Measurements from ENCODE around the gene PI16. TPM values are rescaled to one million over a fixed set of nuclear protein-coding genes. Genes with fewer than 3 reads are reported as not detected.

Gene PI16
- total and polyA plus RNA-seq, 2 donors (not counting 1 experiment from before 2014, with no cell fraction given): 1.4 to 7.4 TPM

DNA sequence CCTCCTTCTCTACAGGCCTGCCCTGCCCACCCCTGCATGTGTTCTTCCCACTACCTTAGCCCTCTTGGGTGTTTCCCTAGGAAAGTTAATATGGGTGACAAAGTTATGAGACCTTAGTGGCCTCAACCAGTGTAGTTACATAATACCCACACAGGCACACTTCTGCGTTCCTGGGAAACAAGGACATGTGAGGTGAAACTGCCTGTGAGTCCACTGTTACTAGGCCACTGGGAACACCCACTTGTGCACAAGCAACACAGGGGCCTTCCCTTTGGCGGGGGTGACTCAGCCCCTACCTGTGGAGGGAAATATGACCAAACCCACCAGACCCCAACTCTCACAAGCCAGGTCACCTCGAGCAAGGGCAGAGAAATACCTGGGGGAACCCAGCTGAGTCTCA, 12.8 kb downstream of the PI16 start:
- ATAC-seq (ENCODE audit: low read depth) (no peak), DNase-seq (no peak)
- Mint-ChIP-seq H3K4me3 (no peak overlapping the region), H3K27ac (no peak overlapping the region), H3K27me3 (no peaks in the 10 kb centered on the region), H3K9me3 (ENCODE audit: insufficient read depth) (no peaks in the 10 kb centered on the region), H3K4me1 (peaks cover 28% of the 10 kb centered on the region)
- intact Hi-C loops (cut with micrococcal nuclease): no loop called here
- H4K20me1 ChIP-seq (ENCODE audit: control insufficient read depth, insufficient read depth, low read length, poor library complexity, severe bottlenecking): no peaks in the 10 kb centered on the region
- no peaks in the 10 kb centered on the region for H3K9me3 ChIP-seq (ENCODE audit: control extremely low read depth in 1 of 3, control insufficient read depth in 2 of 3, insufficient read depth in 1 of 3, low read length in 2 of 3)
- H3K4me1 ChIP-seq (ENCODE audit: control insufficient read depth in 2 of 2, insufficient read depth in 2 of 2, low read length in 2 of 2): peaks cover 22 to 28% of the 10 kb centered on the region in 2 donors
- H3K4me3 ChIP-seq (ENCODE audit: control extremely low read depth in 1 of 5, extremely low read depth in 1 of 5, insufficient read depth in 1 of 5, low read depth in 2 of 5, low read length in 4 of 5): no peak overlapping the region
- H3K36me3 ChIP-seq (replicated peaks in 1 of 2; ENCODE audit: control extremely low read depth in 1 of 2, control insufficient read depth in 1 of 2, extremely low read depth in 1 of 2, insufficient read depth in 2 of 2, low read length in 1 of 2): peaks cover 0 to 55% of the 10 kb centered on the region in 2 experiments
- no peak overlapping the region for H3K27ac ChIP-seq (ENCODE audit: low read length in 2 of 2)
- no peaks in the 10 kb centered on the region for H3K27me3 ChIP-seq (replicated peaks in 1 of 4; ENCODE audit: control extremely low read depth in 1 of 4, control insufficient read depth in 3 of 4, insufficient read depth in 4 of 4, low read length in 3 of 4)
- H3K9ac ChIP-seq (ENCODE audit: low read length): no peak overlapping the region
- ChIA-PET POLR2A (no interaction called here), CTCF (interaction anchor here (1.9 kb wide), 1 partner anchor 201 kb away, joined by 6 read pairs; no protein-coding TSS in a partner anchor)
- no peak overlapping the region for H2AFZ ChIP-seq (ENCODE audit: insufficient read depth, low read depth, low read length, poor library complexity, severe bottlenecking)
- TF ChIP-seq, protein P1, sequence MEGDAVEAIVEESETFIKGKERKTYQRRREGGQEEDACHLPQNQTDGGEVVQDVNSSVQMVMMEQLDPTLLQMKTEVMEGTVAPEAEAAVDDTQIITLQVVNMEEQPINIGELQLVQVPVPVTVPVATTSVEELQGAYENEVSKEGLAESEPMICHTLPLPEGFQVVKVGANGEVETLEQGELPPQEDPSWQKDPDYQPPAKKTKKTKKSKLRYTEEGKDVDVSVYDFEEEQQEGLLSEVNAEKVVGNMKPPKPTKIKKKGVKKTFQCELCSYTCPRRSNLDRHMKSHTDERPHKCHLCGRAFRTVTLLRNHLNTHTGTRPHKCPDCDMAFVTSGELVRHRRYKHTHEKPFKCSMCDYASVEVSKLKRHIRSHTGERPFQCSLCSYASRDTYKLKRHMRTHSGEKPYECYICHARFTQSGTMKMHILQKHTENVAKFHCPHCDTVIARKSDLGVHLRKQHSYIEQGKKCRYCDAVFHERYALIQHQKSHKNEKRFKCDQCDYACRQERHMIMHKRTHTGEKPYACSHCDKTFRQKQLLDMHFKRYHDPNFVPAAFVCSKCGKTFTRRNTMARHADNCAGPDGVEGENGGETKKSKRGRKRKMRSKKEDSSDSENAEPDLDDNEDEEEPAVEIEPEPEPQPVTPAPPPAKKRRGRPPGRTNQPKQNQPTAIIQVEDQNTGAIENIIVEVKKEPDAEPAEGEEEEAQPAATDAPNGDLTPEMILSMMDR (IDR thresholded peaks at IDR 0.05): no peak
- no peak for TF ChIP-seq EZH2 (IDR thresholded peaks at IDR 0.05; ENCODE audit: borderline replicate concordance, insufficient read depth, low read depth, low read length, poor library complexity, severe bottlenecking)
- no peaks in the 10 kb centered on the region for H3K79me2 ChIP-seq (ENCODE audit: control insufficient read depth, insufficient read depth, low read length)
- no peak overlapping the region for H3K4me2 ChIP-seq (replicated peaks; ENCODE audit: low read depth, low read length, poor library complexity, severe bottlenecking)
- 100% methylated on average over 1 of the region's 3 CpGs for WGBS (ENCODE audit: insufficient coverage)

DNA sequence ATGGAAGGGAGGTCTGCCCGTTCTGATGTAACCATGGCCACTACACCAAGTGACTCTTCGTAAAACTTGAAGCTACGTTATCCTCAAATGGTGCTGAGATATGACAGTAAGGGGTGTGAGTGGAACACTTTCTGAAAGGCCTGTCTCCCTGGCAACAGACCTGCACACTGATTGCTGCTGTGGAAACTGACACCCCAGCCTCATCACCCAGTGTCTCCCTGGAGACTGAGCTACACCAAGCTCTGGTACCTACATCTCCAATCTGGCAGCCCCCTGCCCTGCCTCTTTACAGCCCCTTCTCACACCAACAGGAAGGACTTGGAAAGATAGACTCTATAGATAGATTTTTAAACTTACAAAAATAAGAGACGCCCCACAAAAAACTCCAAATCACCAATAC, 13.2 kb downstream of the PI16 start:
- Histone ChIP-seq H3K36me3 (replicated peaks in 1 of 2; ENCODE audit: control extremely low read depth in 1 of 2, control insufficient read depth in 1 of 2, extremely low read depth in 1 of 2, insufficient read depth in 2 of 2, low read length in 1 of 2) (peaks cover 2 to 59% of the 10 kb centered on the region in 2 experiments), H3K27me3 (replicated peaks in 1 of 4; ENCODE audit: control extremely low read depth in 1 of 4, control insufficient read depth in 3 of 4, insufficient read depth in 4 of 4, low read length in 3 of 4) (no peaks in the 10 kb centered on the region), H3K27ac (ENCODE audit: low read length in 2 of 2) (no peak overlapping the region), H3K4me1 (ENCODE audit: control insufficient read depth in 2 of 2, insufficient read depth in 2 of 2, low read length in 2 of 2) (peaks cover 20 to 23% of the 10 kb centered on the region in 2 donors), H3K4me2 (replicated peaks; ENCODE audit: low read depth, low read length, poor library complexity, severe bottlenecking) (no peak overlapping the region), H3K4me3 (ENCODE audit: control extremely low read depth in 1 of 5, extremely low read depth in 1 of 5, insufficient read depth in 1 of 5, low read depth in 2 of 5, low read length in 4 of 5) (no peak overlapping the region), H3K9me3 (ENCODE audit: control extremely low read depth in 1 of 3, control insufficient read depth in 2 of 3, insufficient read depth in 1 of 3, low read length in 2 of 3) (no peaks in the 10 kb centered on the region), H3K79me2 (ENCODE audit: control insufficient read depth, insufficient read depth, low read length) (no peaks in the 10 kb centered on the region), H3K9ac (ENCODE audit: low read length) (no peak overlapping the region), H2AFZ (ENCODE audit: insufficient read depth, low read depth, low read length, poor library complexity, severe bottlenecking) (no peak overlapping the region), H4K20me1 (ENCODE audit: control insufficient read depth, insufficient read depth, low read length, poor library complexity, severe bottlenecking) (no peaks in the 10 kb centered on the region)
- ATAC-seq (ENCODE audit: low read depth) (no peak), DNase-seq (no peak)
- Mint-ChIP-seq H3K27me3 (no peaks in the 10 kb centered on the region), H3K9me3 (ENCODE audit: insufficient read depth) (no peaks in the 10 kb centered on the region), H3K4me1 (peaks cover 26% of the 10 kb centered on the region), H3K4me3 (no peak overlapping the region), H3K27ac (no peak overlapping the region)
- WGBS (ENCODE audit: insufficient coverage): 83% methylated on average over 2 of the region's 4 CpGs
- no peak for TF ChIP-seq EZH2 (IDR thresholded peaks at IDR 0.05; ENCODE audit: borderline replicate concordance, insufficient read depth, low read depth, low read length, poor library complexity, severe bottlenecking)
- TF ChIP-seq, protein P1 (IDR thresholded peaks at IDR 0.05): no peak
- POLR2A ChIA-PET: no interaction called here
- CTCF ChIA-PET: no interaction called here
- intact Hi-C loops (cut with micrococcal nuclease): no loop called here

Measured in B cell (primary cell).